ENCODE measurements around the gene KICS2.

The KICS2 gene

GRCh38 chr12:64270411-64270810 is 48.3 kb upstream of the KICS2 start (continued):
- TF ChIP-seq, protein P1, sequence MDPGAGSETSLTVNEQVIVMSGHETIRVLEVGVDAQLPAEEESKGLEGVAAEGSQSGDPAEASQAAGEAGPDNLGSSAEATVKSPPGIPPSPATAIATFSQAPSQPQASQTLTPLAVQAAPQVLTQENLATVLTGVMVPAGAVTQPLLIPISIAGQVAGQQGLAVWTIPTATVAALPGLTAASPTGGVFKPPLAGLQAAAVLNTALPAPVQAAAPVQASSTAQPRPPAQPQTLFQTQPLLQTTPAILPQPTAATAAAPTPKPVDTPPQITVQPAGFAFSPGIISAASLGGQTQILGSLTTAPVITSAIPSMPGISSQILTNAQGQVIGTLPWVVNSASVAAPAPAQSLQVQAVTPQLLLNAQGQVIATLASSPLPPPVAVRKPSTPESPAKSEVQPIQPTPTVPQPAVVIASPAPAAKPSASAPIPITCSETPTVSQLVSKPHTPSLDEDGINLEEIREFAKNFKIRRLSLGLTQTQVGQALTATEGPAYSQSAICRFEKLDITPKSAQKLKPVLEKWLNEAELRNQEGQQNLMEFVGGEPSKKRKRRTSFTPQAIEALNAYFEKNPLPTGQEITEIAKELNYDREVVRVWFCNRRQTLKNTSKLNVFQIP (CRISPR knock-in tag; IDR thresholded peaks at IDR 0.05; ENCODE audit: borderline replicate concordance, low read depth) = no peak
- TF ChIP-seq ZFP3 (CRISPR knock-in tag; IDR thresholded peaks at IDR 0.05) (no peak), CSDC2 (CRISPR knock-in tag; IDR thresholded peaks at IDR 0.05) (no peak), ARNTL (CRISPR knock-in tag; IDR thresholded peaks at IDR 0.05; ENCODE audit: borderline replicate concordance, low read depth) (no peak), ESRRG (CRISPR knock-in tag; IDR thresholded peaks at IDR 0.05) (no peak), SNAI2 (CRISPR knock-in tag; IDR thresholded peaks at IDR 0.05) (no peak), RARB (CRISPR knock-in tag; IDR thresholded peaks at IDR 0.05) (no peak), PPARA (CRISPR knock-in tag; IDR thresholded peaks at IDR 0.05; ENCODE audit: borderline replicate concordance) (no peak), PATZ1 (CRISPR knock-in tag; IDR thresholded peaks at IDR 0.05; ENCODE audit: borderline replicate concordance) (no peak)

DNA sequence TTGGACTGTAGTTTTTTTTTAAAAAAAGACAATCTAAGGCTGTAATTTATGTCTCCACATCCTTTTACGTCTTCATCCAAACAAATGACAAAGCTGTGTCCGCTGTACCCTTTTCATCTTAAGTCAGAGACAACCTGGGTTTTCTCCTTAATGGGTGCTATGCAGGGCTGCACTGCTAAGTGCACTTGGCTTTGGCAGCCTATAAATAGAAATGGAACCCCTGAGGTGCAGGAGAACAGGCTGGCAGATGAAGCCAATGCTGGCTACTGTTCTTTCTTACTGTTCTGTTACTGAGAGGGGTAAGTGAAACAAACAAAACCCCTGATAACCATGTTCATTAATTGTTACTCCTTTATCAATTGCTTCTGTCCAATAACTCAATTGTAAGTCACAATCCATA is 47.1 kb upstream of the KICS2 start:
- TF ChIP-seq PPARA (CRISPR knock-in tag; IDR thresholded peaks at IDR 0.05; ENCODE audit: borderline replicate concordance) = no peak
- TF ChIP-seq ZFP30 (CRISPR knock-in tag; IDR thresholded peaks at IDR 0.05) = no peak
- no peak for TF ChIP-seq RARB (CRISPR knock-in tag; IDR thresholded peaks at IDR 0.05)
- TF ChIP-seq, protein P2, sequence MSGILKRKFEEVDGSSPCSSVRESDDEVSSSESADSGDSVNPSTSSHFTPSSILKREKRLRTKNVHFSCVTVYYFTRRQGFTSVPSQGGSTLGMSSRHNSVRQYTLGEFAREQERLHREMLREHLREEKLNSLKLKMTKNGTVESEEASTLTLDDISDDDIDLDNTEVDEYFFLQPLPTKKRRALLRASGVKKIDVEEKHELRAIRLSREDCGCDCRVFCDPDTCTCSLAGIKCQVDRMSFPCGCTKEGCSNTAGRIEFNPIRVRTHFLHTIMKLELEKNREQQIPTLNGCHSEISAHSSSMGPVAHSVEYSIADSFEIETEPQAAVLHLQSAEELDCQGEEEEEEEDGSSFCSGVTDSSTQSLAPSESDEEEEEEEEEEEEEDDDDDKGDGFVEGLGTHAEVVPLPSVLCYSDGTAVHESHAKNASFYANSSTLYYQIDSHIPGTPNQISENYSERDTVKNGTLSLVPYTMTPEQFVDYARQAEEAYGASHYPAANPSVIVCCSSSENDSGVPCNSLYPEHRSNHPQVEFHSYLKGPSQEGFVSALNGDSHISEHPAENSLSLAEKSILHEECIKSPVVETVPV (CRISPR knock-in tag; IDR thresholded peaks at IDR 0.05) = no peak
- TF ChIP-seq CSDC2 (CRISPR knock-in tag; IDR thresholded peaks at IDR 0.05) = no peak
- TF ChIP-seq, protein P1 (CRISPR knock-in tag; IDR thresholded peaks at IDR 0.05; ENCODE audit: borderline replicate concordance, low read depth) = no peak
- no peak for TF ChIP-seq PATZ1 (CRISPR knock-in tag; IDR thresholded peaks at IDR 0.05; ENCODE audit: borderline replicate concordance)
- TF ChIP-seq ZC3H10 (CRISPR knock-in tag; IDR thresholded peaks at IDR 0.05) = no peak
- TF ChIP-seq TSHZ2 (CRISPR knock-in tag; IDR thresholded peaks at IDR 0.05) = no peak
- TF ChIP-seq ISL1 (CRISPR knock-in tag; IDR thresholded peaks at IDR 0.05) = no peak
- TF ChIP-seq SNAI2 (CRISPR knock-in tag; IDR thresholded peaks at IDR 0.05) = no peak
- TF ChIP-seq, protein P3, sequence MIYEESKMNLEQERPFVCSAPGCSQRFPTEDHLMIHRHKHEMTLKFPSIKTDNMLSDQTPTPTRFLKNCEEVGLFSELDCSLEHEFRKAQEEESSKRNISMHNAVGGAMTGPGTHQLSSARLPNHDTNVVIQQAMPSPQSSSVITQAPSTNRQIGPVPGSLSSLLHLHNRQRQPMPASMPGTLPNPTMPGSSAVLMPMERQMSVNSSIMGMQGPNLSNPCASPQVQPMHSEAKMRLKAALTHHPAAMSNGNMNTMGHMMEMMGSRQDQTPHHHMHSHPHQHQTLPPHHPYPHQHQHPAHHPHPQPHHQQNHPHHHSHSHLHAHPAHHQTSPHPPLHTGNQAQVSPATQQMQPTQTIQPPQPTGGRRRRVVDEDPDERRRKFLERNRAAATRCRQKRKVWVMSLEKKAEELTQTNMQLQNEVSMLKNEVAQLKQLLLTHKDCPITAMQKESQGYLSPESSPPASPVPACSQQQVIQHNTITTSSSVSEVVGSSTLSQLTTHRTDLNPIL (CRISPR knock-in tag; IDR thresholded peaks at IDR 0.05; ENCODE audit: low read depth) = no peak
- no peak for TF ChIP-seq ZNF8 (CRISPR knock-in tag; IDR thresholded peaks at IDR 0.05)
- no peak for TF ChIP-seq BACH2 (CRISPR knock-in tag; IDR thresholded peaks at IDR 0.05; ENCODE audit: borderline replicate concordance)
- no peak for ATAC-seq
